ENCODE data around the gene NRXN3.

Gene NRXN3

GRCh38 chr14:79137836-79138235, 967.7 kb downstream of the NRXN3 start:
- H3K9me2 ChIP-seq (ENCODE audit: low read depth, low read length) = no peaks in the 10 kb centered on the region
- no peaks in the 10 kb centered on the region for H3K27me3 ChIP-seq (ENCODE audit: insufficient read depth, low read length)
- H3K4me3 ChIP-seq (ENCODE audit: low read depth, low read length, poor library complexity, severe bottlenecking) = no peak overlapping the region
- H3K9me3 ChIP-seq (ENCODE audit: low read length) = no peaks in the 10 kb centered on the region
- no peak for TF ChIP-seq EZH2 (IDR thresholded peaks at IDR 0.05; ENCODE audit: borderline replicate concordance, low read length)
- no peaks in the 10 kb centered on the region for H3K36me3 ChIP-seq (ENCODE audit: insufficient read depth, low read length)
- no peaks in the 10 kb centered on the region for H4K20me1 ChIP-seq (ENCODE audit: insufficient read depth, low read length)
- no peak overlapping the region for H2AFZ ChIP-seq (ENCODE audit: low read length)
- no peak overlapping the region for H3K27ac ChIP-seq (ENCODE audit: low read depth, low read length, poor library complexity, severe bottlenecking)
- no peaks in the 10 kb centered on the region for H3K79me2 ChIP-seq (ENCODE audit: insufficient read depth, low read length)
- no peaks in the 10 kb centered on the region for H3F3A ChIP-seq (ENCODE audit: insufficient read depth, low read length)
- H3K4me1 ChIP-seq (ENCODE audit: insufficient read depth, low read length, severe bottlenecking) = no peaks in the 10 kb centered on the region
- no peak overlapping the region for H3K4me2 ChIP-seq (ENCODE audit: low read length)
- H3K9ac ChIP-seq (ENCODE audit: low read length) = no peak overlapping the region

GRCh38 chr14:79144896-79145295, 974.7 kb downstream of the NRXN3 start:
- no peak overlapping the region for H3K4me2 ChIP-seq (ENCODE audit: low read length)
- TF ChIP-seq EZH2 (IDR thresholded peaks at IDR 0.05; ENCODE audit: borderline replicate concordance, low read length) (no peak), CTCF (IDR thresholded peaks at IDR 0.05; ENCODE audit: low read length) (no peak)
- no peak overlapping the region for H3K4me3 ChIP-seq (ENCODE audit: low read depth, low read length, poor library complexity, severe bottlenecking)
- H3F3A ChIP-seq (ENCODE audit: insufficient read depth, low read length) = no peaks in the 10 kb centered on the region
- H3K9me2 ChIP-seq (ENCODE audit: low read depth, low read length) = no peaks in the 10 kb centered on the region
- H4K20me1 ChIP-seq (ENCODE audit: insufficient read depth, low read length) = no peaks in the 10 kb centered on the region
- H3K9ac ChIP-seq (ENCODE audit: low read length) = no peak overlapping the region
- no peaks in the 10 kb centered on the region for H3K36me3 ChIP-seq (ENCODE audit: insufficient read depth, low read length)
- no peak overlapping the region for H3K27ac ChIP-seq (ENCODE audit: low read depth, low read length, poor library complexity, severe bottlenecking)
- H3K27me3 ChIP-seq (ENCODE audit: insufficient read depth, low read length) = no peaks in the 10 kb centered on the region
- no peaks in the 10 kb centered on the region for H3K79me2 ChIP-seq (ENCODE audit: insufficient read depth, low read length)
- no peaks in the 10 kb centered on the region for H3K4me1 ChIP-seq (ENCODE audit: insufficient read depth, low read length, severe bottlenecking)
- H3K9me3 ChIP-seq (ENCODE audit: low read length) = no peaks in the 10 kb centered on the region
- H2AFZ ChIP-seq (ENCODE audit: low read length) = no peak overlapping the region

GRCh38 chr14:79150226-79150625, 980.1 kb downstream of the NRXN3 start:
- H3K9ac ChIP-seq (ENCODE audit: low read length) = no peak overlapping the region

More at GRCh38 chr14:79150226-79150625, 980.1 kb downstream of the NRXN3 start:
- Histone ChIP-seq H3K4me2 (ENCODE audit: low read length) (no peak overlapping the region), H3K79me2 (ENCODE audit: insufficient read depth, low read length) (no peaks in the 10 kb centered on the region), H2AFZ (ENCODE audit: low read length) (no peak overlapping the region), H3K9me3 (ENCODE audit: low read length) (no peaks in the 10 kb centered on the region), H3K4me3 (ENCODE audit: low read depth, low read length, poor library complexity, severe bottlenecking) (no peak overlapping the region), H3K9me2 (ENCODE audit: low read depth, low read length) (no peaks in the 10 kb centered on the region), H3F3A (ENCODE audit: insufficient read depth, low read length) (no peaks in the 10 kb centered on the region), H3K27me3 (ENCODE audit: insufficient read depth, low read length) (no peaks in the 10 kb centered on the region), H4K20me1 (ENCODE audit: insufficient read depth, low read length) (no peaks in the 10 kb centered on the region), H3K27ac (ENCODE audit: low read depth, low read length, poor library complexity, severe bottlenecking) (no peak overlapping the region), H3K36me3 (ENCODE audit: insufficient read depth, low read length) (no peaks in the 10 kb centered on the region), H3K4me1 (ENCODE audit: insufficient read depth, low read length, severe bottlenecking) (no peaks in the 10 kb centered on the region)
- TF ChIP-seq EZH2 (IDR thresholded peaks at IDR 0.05; ENCODE audit: borderline replicate concordance, low read length) = no peak
- no peak for TF ChIP-seq CTCF (IDR thresholded peaks at IDR 0.05; ENCODE audit: low read length)

Measured in OCI-LY1 (cell line).